K562 (cell line): ENCODE data around the gene PLA2G15. TPM values are rescaled to one million over a fixed set of nuclear protein-coding genes. Genes with fewer than 3 reads are reported as not detected.

ENCODE experiments used
- KAT7 ChIP-seq: sonication (generic); formaldehyde crosslinking; IDR thresholded peaks from 2 replicates; pipeline ENCODE4 v1.8.0; 2022; ENCODE audit warnings: missing genetic modification reagents, mild to moderate bottlenecking, borderline replicate concordance
- NONO ChIP-seq, 2 experiments: fragments of 200-400 bp in 1 of 2; fragments of 450-650 bp in 1 of 2; formaldehyde crosslinking in 1 of 2; IDR thresholded peaks; 2 replicates each; pipeline ENCODE4 v1.6.1; 2017; ENCODE audit warnings: low read depth in 2 of 2, mild to moderate bottlenecking in 2 of 2, moderate library complexity in 2 of 2, low read length in 1 of 2
- ZBTB2 ChIP-seq: fragments of 450-650 bp; IDR thresholded peaks from 2 replicates; pipeline ENCODE4 v1.6.1; 2016; ENCODE audit warnings: antibody characterized with exemption
- ZBTB34 ChIP-seq: fragments of 250-450 bp; sonication (Bioruptor Pico); IDR thresholded peaks from 2 replicates; pipeline ENCODE4 v1.8.0; 2021; ENCODE audit warnings: mild to moderate bottlenecking, moderate library complexity
- ZNF239 ChIP-seq: fragments of 250-450 bp; sonication (Bioruptor Pico); IDR thresholded peaks from 2 replicates; pipeline ENCODE4 v1.4.0; 2020; ENCODE audit warnings: mild to moderate bottlenecking
- ZNF280B ChIP-seq: fragments of 250-450 bp; sonication (Bioruptor Pico); IDR thresholded peaks from 2 replicates; pipeline ENCODE4 v1.5.1; 2021; ENCODE audit warnings: mild to moderate bottlenecking
- polyA plus RNA-seq, 8 experiments: library from polyadenylated mRNA; depleted of rRNA in 4 of 8; stranded (reverse) in 5 of 8; unstranded in 3 of 8; fragments of >200 nt; fragmentation: Nextera tagmentation in 2 of 8; fragmentation: Illumina TruSeq in 1 of 8; extraction: Ambion mirVana in 2 of 8; extraction: Trizol in 1 of 8; gene quantifications; 2 replicates each; pipeline versions ENCODE4 v1.2.1 to v1.2.3, GENCODE V29; 2011 to 2014; ENCODE audit warnings: inconsistent platforms in 1 of 8, missing spikeins in 1 of 8
- total RNA-seq, 7 experiments: library from RNA; depleted of rRNA in 6 of 7; stranded (reverse); fragments of >200 nt in 6 of 7; fragmentation: Illumina TruSeq in 2 of 7; extraction: Trizol in 2 of 7; gene quantifications; 2 replicates each; pipeline versions ENCODE4 v1.2.1 to v1.2.3, GENCODE V29; 2011 to 2021; ENCODE audit warnings: low replicate concordance in 1 of 7

Gene PLA2G15
- total and polyA plus RNA-seq, 9 of the 15 experiments (the other 6 are each of a cell fraction or from before 2014, with no cell fraction given) = 0.42 to 8.6 (median 4.8) TPM

DNA sequence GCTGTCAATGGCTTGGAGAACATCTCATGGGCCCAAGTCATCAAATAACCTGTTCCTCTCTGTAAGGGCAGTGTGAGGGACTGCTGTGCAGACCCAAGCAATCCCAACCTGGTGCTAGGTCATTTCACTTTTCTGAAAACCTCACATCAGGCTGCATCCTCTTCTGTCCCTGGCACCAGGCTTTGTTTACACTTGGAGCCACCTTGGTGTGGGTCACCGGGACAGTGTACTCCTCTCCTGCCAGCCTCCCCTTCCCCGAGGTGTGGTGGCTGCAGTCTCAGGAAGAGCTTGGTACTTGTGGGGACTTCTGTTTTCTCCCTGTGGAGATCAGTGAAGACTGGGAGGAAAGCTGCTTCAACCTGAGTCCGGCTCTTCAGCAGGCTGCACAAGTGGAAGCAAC, 53.1 kb downstream of the PLA2G15 start (continued):
- TF ChIP-seq ZNF280B (CRISPR knock-in tag) (no peak), KAT7 (CRISPR knock-in tag) (no peak), ZBTB2 (no peak), NONO (IDR thresholded peaks at IDR 0.05; ENCODE audit: low read depth in 2 of 2, low read length in 1 of 2) (no peak), ZBTB34 (no peak), ZNF239 (CRISPR knock-in tag) (no peak)
